VCaP (cell line): ENCODE measurements around the gene TENT4A.

Experiments
- H3K27ac ChIP-seq: fragments of 450-650 bp; 2 replicates; pipeline ENCODE4 v1.5.1; 2017
- TF ChIP-seq, protein P1 (sequence below): fragments of 450-650 bp; conservative IDR thresholded peaks from 2 replicates; pipeline ENCODE4 v1.5.1; 2017; ENCODE audit warnings: mild to moderate bottlenecking, moderate library complexity

TENT4A gene

DNA sequence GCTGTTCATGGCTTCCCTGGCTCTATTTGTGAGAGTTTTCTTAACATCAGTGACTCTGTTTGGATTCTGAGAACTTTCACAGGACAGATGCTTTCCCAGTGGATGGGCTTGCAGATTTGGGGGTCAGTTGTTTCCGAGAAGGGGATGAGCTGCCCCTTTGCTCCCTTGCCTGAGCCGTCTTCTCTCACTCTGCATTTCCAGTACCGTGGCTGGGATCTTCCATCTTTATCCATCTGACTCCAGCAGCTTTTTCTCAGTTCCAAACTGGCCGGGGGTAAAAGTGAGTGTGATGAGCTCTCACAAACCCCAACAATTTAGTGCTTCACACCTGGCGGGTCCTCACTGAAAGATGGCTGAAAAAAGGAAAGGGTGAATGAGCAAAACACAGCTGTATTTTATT is 79.1 kb downstream of the TENT4A start:
- H3K27ac ChIP-seq: no peak overlapping the region
- TF ChIP-seq, protein P1, sequence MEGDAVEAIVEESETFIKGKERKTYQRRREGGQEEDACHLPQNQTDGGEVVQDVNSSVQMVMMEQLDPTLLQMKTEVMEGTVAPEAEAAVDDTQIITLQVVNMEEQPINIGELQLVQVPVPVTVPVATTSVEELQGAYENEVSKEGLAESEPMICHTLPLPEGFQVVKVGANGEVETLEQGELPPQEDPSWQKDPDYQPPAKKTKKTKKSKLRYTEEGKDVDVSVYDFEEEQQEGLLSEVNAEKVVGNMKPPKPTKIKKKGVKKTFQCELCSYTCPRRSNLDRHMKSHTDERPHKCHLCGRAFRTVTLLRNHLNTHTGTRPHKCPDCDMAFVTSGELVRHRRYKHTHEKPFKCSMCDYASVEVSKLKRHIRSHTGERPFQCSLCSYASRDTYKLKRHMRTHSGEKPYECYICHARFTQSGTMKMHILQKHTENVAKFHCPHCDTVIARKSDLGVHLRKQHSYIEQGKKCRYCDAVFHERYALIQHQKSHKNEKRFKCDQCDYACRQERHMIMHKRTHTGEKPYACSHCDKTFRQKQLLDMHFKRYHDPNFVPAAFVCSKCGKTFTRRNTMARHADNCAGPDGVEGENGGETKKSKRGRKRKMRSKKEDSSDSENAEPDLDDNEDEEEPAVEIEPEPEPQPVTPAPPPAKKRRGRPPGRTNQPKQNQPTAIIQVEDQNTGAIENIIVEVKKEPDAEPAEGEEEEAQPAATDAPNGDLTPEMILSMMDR: no peak

DNA sequence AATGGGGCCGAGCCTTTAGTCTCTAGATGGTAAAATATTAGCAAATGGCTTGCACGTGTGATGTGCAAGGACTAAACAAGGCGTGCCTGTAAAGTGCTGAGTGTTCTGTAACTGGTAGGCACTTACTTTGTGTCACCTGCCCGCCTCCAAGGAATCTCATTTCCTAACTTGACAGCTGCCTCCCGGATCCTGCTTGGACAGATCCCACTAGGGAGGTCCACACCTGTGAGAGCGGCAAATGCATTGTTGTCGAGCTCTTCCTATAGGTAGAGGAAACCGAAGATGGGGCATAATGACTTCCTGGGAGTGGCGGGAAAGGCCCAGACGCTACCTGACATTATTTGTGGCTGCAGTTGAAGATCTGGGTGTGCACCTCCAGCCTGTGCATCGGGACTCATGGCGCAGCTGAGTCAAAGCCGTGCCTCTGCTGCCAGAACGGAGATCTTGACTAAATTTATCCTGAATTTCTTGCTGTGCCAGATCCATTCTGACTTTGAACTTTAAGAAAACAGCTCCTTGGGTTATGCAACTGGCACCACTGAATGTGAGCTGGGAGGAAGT is 79.8 kb downstream of the TENT4A start:
- no peak overlapping the region for H3K27ac ChIP-seq
- TF ChIP-seq, protein P1: no peak

DNA sequence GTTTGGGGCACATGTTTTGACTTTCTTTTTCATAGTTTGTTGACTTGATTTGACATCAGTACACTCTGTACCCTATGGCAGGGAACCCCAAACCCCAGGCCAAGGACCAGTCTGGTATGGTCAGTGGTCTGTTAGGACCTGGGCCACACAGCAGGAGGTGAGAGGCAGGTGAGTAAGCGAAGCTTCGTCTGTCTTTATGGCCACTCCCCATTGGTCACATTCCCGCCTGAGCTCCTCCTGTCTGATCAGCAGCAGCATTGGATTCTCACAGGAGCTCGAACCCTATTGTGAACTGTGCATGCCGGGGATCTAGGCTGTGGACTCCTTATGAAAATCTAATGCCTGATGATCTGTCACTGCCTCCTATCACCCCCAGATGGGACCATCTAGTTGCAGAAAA is 88.0 kb downstream of the TENT4A start:
- TF ChIP-seq, protein P1: no peak
- H3K27ac ChIP-seq: no peak overlapping the region

DNA sequence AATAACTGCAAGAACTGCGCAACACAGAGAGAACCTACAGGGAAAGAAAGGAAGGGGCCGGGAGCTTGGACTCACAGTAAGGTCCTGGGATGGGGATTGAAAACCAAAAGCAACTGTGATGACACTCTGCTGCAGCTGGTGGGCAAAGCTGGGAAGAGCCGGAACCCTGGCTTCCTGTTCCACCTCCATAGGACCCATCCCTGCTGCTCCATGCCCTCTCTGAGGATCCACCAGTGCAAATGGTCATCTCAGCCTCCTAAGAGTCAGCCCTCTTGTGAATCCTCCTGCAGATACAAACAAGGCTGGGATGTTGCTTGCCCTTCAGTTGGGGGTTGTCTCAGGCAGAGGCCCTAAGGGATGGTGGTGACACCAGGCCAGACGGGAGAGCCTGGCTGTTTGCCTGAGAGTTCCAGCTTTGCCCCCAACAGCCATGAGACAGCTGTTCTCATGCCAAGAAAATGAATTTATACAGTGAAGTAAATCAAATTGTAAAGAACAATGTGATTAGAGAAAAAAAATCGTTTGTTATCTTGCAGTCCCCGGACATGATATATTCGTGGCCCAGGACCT is 90.8 kb downstream of the TENT4A start:
- no peak overlapping the region for H3K27ac ChIP-seq
- TF ChIP-seq, protein P1: no peak

DNA sequence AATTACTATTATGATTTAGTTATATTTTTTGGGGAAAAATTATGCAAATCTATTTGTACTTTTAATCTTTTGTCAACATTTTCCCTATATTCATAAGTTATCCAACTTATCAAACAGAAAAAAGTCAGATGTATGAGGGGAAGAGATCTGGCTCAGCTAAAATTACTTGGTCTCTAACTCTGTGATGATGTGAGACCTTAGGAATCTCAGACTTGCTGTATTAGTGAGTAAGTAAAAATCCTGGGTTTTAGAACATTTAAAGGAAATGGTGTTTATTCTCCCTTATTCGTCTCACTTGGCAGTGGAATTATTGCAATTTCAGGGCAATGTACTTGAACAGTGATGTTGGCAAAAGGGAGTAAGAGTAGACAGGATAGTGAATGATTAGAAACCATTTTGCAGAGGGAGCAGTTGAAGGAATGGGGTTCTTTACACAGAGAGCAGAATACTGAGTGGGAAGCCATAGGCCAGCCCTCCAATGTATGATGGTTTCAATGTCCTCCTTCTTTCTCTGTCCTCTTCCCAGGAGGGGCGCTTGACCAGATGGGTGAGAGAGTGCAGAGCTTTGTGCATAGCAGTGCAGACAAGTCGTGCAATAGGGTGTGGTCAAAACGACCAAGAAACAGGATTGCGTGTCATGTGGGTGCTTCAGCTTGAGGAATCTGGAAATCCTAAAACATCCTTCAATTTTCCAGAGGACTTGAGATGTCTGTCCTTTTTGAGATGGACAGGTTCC is 91.7 kb downstream of the TENT4A start:
- no peak overlapping the region for H3K27ac ChIP-seq
- TF ChIP-seq, protein P1: no peak

DNA sequence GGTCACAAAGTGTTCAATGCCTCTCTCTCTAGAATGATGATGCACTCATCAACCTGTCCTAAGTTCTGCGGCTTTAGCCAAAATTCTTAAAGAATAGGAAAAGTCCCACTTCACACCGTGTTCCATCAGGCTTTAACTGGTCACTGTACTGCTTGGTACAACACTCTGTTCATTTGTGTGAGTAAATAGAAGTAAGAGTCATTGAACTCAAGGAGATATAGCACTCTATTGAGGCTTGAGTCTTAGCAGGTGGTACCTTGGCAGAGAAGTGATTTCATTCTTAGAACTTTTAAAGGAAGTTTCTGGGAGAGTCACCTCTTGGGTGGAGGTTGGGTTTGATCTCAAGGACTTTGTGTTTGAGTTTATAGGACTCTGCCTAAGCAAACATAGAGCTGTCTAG is 92.6 kb downstream of the TENT4A start:
- TF ChIP-seq, protein P1: no peak

More for the DNA sequence above, 92.6 kb downstream of the TENT4A start:
- H3K27ac ChIP-seq: no peak overlapping the region
